GM19455 (cell line): ENCODE measurements around the gene PIGZ.
A peak's percentile ranks its signal among the peaks of the same experiment; 100 is the strongest.
"Not testable (repeated sequence)": the region's sequence is repeated elsewhere in the genome, so short reads cannot be mapped to it uniquely, and the experiment has no call there.

Experiments
- ATAC-seq: cut with Tn5 transposase; IDR thresholded peaks from one replicate; pipeline ENCODE4 v1.9.1; 2021; ENCODE audit not compliant: unreplicated experiment

PIGZ gene

DNA sequence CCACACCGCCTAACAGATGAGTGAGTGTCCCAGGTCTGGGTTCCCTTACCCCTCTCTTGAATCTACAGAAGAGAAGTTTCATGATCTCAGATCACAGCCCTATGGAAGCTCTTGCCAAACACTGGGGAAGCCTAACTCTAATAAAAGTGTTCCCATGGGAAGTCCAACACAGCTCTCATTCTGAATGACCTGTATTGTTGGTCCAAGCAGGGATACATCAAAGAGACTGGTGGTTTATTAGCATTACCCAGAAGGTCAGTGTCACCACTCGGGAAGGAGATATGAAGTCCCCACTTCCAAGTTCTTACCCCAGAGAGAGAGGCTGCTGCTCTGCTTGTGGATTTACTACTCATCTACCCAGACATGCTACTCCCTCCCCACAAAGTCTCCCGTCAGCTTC lies 17.3 kb downstream of the PIGZ start:
- ATAC-seq, result no peak

DNA sequence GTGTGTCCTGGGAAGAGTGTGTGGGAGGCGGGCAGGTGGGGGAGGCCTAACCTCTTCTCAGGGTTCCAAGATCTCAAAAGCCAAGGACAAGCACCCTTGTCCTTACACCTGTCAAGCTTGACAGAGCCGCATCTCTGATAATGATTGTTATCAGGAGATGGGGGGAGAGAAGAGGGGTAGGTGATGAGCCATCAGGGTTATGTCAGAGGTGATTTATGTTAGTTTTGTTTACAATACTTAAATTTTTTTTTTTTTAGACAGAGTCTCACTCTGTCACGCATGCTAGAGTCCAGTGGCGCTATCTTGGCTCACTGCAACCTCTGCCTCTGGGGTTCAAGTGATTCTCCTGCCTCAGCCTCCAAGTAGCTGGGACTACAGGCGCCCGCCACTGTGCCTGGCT lies 18.9 kb downstream of the PIGZ start:
- ATAC-seq, result no peak

DNA sequence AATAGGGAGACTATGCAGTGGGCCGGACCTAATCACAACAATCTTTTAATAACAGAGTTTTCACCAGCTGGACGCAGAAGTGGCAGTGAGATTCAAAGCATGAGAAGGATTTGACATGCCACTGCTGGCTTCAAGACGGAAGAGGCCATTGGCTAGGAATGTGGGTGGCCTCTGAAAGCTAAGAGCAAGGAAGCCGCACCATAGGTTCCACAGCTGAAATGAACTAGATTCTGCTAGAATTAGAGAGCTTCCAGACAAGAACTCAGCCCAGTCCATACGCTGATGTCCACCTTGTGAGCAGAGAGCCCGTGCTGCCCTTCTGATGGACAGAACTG lies 19.4 kb downstream of the PIGZ start:
- no peak for ATAC-seq

DNA sequence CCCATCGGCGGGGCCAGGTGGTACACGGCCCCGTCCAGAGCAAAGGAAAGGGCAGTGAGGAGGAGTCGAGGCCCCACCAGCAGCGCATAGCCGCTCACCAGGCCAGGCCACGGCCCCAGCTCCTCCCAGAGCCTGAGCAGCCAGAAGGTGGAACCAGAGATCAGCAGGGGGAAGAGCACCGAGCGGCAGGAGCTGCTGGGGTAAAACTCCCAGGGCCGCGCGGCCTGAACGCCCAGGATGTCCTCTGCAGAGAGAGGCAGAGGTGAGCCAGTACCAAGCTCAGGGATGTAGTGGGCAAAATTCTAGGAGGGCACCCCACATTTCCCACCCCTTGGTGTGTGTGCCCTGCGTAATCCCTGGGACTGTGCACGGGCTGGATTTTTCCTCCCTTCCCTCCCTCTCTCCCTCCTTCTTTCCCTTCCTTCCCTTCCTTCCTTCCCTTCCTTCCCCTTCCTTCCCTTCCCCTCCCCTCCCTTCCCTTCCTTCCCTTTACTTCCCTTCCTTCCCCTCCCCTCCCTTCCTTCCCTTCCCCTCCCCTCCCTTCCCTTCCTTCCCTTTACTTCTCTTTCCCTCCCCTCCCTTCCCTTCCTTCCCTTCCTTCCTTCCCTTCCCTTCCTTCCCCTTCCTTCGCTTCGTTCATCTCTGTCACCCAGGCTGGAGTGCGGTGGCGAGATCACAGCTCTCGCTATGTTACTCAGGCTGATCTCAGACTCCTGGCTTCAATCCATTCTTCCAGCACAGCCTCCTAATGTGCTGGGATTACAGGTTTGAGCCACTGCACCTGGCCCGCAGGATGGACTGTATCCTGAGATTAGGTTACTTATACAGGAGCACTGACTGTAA lies 20.0 kb downstream of the PIGZ start:
- ATAC-seq, result no peak

DNA sequence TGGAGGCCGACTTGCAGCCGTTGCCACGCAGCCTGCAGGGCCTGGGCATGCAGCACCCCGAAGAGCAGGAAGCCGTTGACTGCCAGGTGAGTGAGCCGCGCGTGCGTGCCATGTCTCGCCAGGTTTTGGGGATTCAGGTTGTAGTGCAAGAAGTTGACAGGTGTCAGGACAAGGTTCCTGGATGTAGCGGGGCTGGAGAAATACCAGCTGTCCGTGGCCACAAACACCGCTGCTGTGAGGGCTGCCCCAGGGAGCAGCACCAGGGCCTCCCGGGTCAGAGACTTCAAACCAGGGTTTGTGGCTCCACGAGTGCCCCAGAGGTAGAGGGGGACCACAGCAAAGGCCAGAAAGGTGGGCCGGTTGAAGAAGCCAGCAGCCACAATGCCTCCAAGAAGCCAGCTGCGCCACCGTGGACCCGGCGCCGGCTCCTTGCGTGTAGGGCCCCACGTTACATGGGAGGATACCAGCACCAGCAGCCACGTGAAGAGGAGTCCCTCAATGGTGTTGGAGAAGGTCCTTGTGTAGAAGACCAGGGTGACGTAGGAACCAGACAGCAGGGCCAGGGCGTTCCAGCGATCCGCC lies 20.7 kb downstream of the PIGZ start:
- no peak for ATAC-seq

DNA sequence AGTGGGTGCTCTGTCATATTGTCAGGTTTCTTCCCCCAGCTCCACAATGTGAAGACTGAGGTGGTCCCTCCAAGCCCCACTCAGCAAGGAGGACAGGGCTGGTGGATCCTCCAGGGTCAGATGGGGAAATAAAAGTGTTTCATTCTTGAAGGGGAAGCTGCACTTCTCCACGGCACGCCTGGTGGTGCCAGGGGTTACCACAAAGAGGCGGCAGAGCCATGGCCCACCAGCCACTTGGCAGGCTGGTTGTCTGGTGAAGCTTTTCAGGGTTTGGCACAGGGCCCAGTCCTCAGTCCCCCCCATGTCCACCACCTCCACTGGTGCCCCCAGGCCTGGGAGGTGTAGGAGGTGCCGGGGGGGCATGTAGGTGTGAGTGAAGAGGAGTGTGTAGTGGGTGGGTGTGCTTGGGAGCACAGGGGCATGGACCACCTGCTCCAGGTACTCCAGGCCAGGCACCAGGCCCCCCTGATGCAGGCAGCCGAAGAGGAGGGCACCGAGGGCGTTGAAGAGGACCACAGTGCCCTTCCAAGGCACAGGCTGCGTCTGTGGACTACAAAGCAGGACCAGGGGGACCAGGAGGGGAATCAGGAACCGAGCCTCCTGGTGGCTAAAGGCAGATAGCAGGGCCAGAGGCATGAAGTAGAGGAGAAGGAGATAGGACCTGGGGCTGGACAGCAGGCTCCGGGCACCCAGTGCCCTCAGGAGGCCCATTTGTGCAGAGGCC lies 21.3 kb downstream of the PIGZ start:
- ATAC-seq, result no peak

DNA sequence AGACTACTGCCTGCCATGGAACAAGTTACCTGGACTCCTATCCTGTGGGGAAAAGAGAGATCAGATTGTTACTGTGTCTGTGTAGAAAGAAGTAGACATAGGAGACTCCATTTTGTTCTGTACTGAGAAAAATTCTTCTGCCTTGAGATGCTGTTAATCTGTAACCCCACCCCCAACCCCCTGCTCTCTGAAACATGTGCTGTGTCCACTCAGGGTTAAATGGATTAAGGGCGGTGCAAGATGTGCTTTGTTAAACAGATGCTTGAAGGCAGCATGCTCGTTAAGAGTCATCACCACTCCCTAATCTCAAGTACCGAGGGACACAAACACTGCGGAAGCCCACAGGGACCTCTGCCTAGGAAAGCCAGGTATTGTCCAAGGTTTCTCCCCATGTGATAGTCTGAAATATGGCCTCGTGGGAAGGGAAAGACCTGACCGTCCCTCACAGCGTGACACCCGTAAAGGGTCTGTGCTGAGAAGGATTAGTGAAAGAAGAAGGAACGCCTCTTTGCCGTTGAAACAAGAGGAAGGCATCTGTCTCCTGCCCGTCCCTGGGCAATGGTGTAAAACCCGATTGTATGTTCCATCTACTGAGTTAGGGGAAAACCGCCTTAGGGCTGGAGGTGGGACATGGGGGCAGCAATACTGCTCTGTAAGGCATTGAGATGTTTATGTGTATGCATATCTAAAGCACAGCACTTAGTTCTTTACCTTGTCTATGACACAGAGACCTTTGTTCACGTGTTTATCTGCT lies 24.4 kb downstream of the PIGZ start:
- not testable (repeated sequence) for ATAC-seq

DNA sequence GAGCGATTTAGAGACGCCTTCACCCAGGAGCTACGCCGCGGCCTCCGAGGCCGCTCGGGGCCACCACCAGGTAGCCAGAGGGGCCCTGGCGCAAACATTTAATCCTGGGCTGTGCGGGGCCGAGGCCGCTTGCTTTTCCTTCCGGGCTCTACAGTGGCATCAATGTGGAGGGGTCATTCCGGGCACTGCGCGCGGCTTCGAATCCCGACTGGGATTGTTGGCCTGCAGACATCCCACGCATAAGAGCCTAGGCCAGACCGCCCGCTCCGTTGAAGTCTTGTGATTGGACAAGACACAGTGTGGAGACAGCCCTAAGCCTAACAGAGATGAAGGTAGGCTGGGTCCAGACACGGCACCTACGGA lies 25.7 kb downstream of the PIGZ start:
- peak; percentile 15 for ATAC-seq

DNA sequence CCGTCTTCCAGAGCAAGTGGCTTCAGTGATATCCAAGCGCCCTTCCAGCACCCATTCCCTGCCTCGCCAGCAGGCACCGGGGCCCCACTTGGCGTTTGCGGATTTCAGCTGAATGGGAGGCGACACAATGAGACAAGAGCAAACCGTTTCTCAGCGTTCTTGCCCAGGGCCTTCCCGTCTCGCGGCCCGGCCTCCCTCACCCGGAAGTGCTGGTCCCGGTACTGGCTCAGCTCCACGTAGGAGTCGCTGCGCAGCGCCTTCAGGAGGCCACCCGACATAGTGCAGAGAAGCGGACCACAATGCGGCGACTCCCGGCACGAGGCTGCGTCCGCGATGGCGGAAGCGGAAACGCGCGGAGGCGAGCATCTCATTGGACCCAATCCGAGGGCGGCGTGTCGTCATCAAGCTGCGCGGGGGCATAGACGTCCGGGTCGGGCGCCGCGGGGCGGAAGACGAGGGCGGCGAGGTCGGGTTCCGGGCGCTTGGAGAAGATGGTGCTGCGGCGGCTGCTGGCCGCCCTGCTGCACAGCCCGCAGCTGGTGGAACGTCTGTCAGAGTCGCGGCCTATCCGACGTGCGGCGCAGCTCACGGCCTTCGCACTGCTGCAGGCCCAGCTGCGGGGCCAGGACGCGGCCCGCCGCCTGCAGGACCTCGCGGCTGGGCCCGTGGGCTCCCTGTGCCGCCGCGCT lies 26.3 kb downstream of the PIGZ start, which contains the start of gene NCBP2:
Gene NCBP2, minus strand, starts transcription at position 303 of the 689 bp plus-strand sequence. Its CDS starts 25 bp downstream, at position 278.
- peak; percentile 91 for ATAC-seq

DNA sequence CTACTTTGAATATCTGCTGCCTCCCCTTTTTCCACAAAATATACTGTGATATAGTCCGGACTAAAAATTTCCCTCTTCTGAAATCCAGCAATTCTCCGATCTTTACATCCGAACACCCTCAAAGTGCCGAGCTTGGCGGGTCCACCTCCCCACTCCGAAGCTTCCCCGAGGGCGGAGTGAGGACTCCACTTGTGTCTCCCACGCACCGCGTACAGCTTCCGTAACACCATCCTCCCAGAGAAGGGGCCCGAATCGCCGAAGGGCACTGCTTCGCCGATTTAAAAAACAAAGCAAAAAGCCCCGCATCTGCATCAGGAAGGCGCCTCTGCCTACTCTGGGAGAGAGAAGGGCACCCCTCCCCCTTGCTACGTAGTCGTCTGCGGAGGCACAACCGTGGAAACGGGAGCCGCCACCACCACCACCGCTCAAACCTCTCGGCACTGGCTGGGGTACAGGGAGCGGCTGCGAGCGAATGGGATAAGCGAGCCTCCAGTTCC lies 26.9 kb downstream of the PIGZ start:
- peak; percentile 34 for ATAC-seq

DNA sequence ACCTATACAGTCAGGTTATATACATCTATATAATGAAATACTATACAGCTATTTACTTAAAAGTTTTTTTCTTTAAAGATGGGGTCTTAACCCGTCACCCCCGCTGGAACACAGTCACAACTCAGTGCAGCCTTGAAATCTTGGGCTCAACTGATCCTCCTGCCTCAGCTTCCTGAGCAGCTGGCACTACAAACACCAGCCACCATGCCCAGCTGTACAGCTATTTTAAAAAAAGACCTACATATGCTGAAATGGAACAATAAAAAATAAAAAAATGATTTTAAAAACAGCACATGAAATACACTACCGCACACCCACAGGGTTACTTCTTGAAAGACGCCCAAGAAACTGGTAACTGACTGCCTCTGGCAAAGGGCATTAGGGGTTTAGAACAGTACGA lies 30.1 kb downstream of the PIGZ start:
- no peak for ATAC-seq

DNA sequence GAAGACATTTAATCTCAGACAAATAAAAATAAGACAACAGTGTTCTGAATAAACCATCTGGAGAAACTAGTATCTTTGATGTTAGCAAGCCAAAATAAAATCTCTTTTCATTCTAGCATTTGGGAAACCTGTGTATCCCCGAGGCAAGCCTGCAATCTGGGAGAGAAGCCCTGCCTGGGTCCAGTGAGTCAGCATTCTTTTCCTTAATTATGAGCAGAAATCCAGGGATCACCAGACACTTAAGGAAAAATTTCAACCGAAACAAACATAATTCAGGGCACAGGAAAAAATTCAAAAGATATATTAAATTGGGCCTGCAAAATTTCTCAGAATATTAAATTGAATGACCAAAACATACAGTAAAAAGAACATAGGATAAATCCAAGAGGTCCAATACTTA lies 30.5 kb downstream of the PIGZ start:
- ATAC-seq, result no peak

DNA sequence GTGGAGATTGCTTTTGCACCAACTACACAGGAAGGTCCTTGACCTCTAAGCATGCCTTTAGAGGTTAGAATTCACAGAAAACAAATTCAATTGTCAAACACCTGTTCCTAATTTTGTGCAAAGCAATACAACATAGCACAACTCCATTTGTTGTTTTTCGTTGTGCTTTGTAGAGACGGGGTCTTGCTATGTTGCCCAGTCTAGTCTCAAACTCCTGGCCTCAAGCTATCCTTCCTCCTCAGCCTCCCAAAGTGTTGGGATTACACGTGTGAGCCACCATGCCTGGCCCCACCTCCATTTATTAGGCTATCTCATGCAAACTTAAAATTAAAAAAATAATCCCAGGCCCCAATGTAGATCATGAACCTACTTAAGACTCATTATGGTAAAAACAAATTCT lies 32.3 kb downstream of the PIGZ start:
- ATAC-seq, result no peak

DNA sequence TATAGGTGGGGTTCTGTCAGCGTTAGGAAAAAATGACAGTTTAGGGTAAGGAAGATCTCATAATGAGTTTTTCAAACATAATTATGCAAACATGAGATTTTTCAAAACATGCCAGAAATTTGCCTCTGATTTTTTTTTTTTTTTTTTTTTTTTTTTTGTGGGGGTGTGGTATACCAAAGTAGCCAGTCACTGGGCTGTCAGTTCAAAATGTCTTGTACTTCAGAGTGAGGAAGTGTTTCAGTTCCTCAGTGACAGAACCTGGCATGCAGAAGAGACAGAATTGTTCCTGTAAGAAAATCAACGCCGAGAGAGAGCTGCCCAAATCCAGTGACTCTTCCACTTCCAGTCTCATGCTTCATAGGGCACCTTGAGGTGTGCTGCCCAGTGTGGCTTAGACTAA lies 36.0 kb downstream of the PIGZ start:
- ATAC-seq, result no peak

DNA sequence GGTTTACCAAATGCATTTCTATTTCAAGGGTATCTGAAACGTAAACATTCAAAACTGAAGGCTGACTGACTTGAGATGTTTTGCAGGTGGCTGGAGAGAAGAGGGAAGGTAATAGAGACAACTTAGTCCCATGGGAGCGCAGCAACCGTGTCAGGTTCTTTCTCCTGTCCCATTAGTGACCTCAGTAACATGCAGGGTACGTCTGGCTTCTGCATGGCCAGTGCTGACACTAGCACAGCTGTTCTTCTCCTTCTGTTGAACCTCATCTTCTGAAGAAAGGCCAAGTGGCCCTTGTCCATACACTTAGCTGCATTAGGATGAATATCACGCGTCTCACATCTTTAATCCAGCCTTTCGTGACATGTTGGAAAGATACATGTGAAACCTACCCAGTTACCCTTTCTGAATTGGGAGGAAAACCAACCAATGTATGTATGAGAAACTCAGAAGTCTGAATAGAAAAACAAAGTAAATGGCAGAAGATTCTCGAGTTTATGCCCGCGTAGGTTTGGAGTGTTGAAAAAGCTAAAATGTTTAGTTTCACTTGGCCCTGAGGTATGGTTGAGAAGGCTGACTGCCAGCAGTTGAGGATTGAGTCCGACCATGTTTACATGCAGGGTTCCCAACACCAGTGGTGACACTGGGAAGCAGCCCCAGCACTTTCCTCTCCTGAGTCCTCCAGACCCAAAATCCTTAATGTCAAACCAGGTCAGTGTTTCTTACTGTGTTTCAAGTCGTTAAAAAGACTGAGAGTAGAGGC lies 36.6 kb downstream of the PIGZ start:
- no peak for ATAC-seq

DNA sequence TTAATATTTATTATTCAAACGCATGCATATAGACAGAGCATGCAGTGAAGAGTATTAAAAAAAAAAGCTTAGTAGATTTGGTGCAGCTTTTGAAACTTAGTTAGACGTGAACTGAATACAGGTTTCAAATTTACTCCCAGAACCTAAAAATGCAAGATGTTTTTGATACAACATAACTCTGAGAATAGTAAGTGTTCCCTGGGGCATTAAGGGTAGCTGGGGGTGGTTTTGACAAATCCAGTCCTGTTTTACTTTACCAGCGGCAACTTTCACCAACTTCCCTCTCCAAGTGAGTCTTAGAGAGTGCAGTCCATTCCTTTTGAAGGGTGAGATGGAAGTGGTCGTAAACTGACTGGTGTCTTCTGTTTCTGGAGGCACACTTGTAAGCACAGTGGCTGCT lies 37.5 kb downstream of the PIGZ start:
- ATAC-seq, result no peak

DNA sequence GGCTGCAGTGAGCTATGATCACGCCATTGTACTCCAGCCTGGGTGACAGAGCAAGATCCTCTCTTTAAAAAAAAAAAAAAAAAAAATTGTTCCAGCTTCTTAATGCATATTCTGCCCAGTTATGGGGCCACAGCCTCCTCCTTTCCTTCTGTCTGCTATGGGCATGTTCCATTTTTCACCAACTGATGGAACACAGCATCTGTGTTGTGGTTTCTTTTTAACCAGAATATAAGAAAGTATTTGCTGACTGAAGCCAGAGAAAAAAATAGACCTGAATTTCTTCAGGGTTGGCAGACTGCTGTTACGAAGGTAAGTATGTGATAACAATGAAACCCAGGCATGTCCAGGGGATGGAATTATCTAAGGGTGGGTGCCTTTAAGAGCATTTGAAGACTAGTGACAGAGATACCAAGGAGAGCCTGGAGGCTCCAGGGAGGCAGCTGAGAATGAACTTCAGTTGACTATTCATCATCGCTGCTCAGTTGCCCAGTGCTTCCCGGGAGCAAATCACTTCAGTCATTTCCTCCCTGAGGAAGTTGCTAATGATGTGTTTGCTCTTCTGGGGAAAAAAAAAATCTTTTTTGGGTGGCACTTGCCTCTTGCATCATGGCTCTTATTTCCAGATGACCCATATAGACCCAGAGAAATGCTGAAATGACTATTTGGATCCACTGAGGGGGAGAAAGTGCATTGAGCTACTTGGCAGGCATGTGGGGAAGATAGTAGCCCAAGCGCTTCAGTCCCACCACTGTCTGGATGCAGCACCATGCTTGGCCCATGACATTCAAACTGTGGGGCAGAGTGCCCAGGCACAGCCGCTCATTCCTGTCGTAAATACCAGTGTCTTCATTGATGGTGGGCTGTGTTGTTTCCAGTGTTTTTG lies 40.8 kb downstream of the PIGZ start:
- no peak for ATAC-seq

DNA sequence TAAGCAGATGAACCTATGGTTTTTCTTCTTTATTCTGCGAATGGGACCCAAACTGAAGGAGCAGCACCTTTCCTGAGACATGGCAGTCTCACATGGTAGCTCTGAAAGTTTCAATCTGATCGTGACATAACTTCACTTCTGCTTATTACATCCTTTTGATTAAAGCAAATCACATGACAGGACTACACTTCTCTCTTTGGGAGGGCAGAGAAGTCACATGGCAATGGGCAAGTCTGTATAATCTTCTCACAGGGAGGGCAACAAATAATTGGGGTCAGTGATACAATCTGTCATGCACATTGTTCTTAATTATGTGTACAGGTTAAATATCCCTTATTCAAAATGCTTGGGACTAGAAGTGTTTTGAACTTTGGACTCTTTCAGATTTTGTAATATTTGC lies 47.9 kb downstream of the PIGZ start:
- ATAC-seq, result no peak

DNA sequence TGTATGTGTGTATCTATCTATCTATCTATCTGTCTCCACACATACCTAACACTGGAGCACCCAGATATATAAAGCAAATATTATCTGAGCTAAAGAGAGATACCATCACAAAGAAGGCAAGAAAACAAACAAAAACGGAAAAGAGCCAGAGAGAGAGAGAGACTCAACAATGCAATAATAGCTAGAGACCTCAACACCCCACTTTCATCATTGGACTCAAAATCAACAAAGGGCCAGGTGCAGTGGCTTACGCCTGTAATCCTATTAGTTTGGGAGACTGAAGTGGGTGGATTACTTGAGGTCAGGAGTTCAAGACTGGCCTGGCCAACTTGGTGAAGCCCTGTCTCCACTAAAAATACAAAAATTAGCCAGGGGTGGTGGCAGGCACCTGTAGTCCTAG lies 49.7 kb downstream of the PIGZ start:
- no peak for ATAC-seq
